Astrocyte of the cerebellum (primary cell): ENCODE data around the gene LDOC1.

ENCODE experiments used
- DNase-seq: peaks from one replicate; pipeline ENCODE4 v3.0.0-alpha.2; 2011; ENCODE audit warnings: low read depth
- H3K4me3 ChIP-seq: 2 replicates; pipeline ENCODE4 v1.5.1; 2011; ENCODE audit warnings: mild to moderate bottlenecking, low read depth, low read length, moderate library complexity
- in situ Hi-C: cut with HindIII; loops from 2 replicates; pipeline ENCODE4 v1.10.0; 2017; ENCODE audit warnings: low sequenced_read_pairs
- TF ChIP-seq, protein P1 (sequence below): IDR thresholded peaks from 2 replicates; pipeline ENCODE4 v1.5.1; 2012; ENCODE audit warnings: low read length, low read depth, moderate library complexity, mild to moderate bottlenecking; ENCODE audit errors: missing control alignments

Gene LDOC1

DNA sequence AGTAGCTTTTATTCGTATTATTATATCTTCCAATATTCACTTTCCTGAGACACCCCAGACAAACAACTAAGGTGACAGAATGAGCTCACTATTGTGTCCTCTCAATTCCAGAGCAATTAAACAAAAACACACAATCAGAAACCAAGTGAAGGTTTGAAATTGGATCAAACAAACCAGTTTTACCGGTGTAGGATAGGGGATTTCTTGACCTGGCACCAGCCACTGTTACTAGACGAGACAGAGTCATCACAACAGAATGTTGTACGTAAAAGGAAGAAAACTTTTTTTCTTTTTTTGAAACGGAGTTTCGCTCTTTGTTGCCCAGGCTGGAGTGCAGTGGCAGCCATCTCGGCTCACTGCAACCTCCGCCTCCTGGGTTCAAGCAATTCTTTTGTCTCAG lies 43.7 kb downstream of the LDOC1 start:
- DNase-seq: no peak
- in situ Hi-C loops: no loop called here
- no peak overlapping the region for H3K4me3 ChIP-seq
- TF ChIP-seq, protein P1, sequence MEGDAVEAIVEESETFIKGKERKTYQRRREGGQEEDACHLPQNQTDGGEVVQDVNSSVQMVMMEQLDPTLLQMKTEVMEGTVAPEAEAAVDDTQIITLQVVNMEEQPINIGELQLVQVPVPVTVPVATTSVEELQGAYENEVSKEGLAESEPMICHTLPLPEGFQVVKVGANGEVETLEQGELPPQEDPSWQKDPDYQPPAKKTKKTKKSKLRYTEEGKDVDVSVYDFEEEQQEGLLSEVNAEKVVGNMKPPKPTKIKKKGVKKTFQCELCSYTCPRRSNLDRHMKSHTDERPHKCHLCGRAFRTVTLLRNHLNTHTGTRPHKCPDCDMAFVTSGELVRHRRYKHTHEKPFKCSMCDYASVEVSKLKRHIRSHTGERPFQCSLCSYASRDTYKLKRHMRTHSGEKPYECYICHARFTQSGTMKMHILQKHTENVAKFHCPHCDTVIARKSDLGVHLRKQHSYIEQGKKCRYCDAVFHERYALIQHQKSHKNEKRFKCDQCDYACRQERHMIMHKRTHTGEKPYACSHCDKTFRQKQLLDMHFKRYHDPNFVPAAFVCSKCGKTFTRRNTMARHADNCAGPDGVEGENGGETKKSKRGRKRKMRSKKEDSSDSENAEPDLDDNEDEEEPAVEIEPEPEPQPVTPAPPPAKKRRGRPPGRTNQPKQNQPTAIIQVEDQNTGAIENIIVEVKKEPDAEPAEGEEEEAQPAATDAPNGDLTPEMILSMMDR: no peak

DNA sequence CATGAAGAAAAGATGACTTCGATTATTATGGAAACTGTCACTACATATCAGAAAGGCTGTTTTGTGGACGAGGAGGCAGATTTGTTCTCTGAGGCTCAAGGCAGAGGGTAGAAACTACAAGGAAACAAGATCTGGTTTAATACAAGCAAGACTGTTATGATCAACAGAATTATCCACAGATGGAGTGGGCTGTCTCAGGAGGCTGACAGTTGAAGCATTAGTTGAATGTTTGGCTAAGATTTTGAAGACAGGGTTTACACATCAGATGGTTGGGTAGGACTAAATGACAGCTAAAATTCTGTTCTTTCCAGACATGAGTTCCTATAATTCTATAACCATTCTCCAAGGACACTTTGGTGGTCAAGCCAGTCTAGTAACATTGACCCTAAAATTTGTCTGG lies 49.8 kb downstream of the LDOC1 start:
- no peak overlapping the region for H3K4me3 ChIP-seq
- TF ChIP-seq, protein P1: no peak
- DNase-seq: no peak
- in situ Hi-C loops: no loop called here
